Measurements from ENCODE around the gene CPPED1. TPM values are rescaled to one million over a fixed set of nuclear protein-coding genes. Genes with fewer than 3 reads are reported as not detected.
A peak's percentile ranks its signal among the peaks of the same experiment; 100 is the strongest.

The CPPED1 gene
- total RNA-seq (10 to 100 TPM; 67.5 to 84.3 TPM), polyA plus RNA-seq (ENCODE audit: insufficient read depth, low read depth, low replicate concordance) (34.3 TPM)
- long read RNA-seq, donor 1, full-length matches to known transcripts, result 7 of 7 reads
- long read RNA-seq, donor 1, partial matches to known transcripts, result 0 of 7 reads
- long read RNA-seq, donor 1, other reads (novel, unspliced or antisense), result 0 of 7 reads
- long read RNA-seq, donor 2, full-length matches to known transcripts, result 3 of 3 reads
- long read RNA-seq, donor 2, partial matches to known transcripts, result 0 of 3 reads
- long read RNA-seq, donor 2, other reads (novel, unspliced or antisense), result 0 of 3 reads

- Histone ChIP-seq H3K4me1 (peaks cover 32% of the 10 kb centered on the region), H3K27me3 (no peaks in the 10 kb centered on the region), H3K36me3 (ENCODE audit: low read depth, missing control alignments) (no peaks in the 10 kb centered on the region), H3K9me3 (no peaks in the 10 kb centered on the region), H3K27ac (peak within 1 kb of the TSS; percentile 60 to 91), H3K4me3 (peak within 1 kb of the TSS; percentile 55 to 69)
- TF ChIP-seq POLR2A (IDR thresholded peaks at IDR 0.05), result no peak
- TF ChIP-seq CTCF (IDR thresholded peaks at IDR 0.05), result no peak
- DNase-seq, result peak; percentile 95
- WGBS, 2 donors, result 11 to 12% methylated on average over 33 to 54 of the region's 56 CpGs
- intact Hi-C loops (cut with DNase I; ENCODE audit: low total_unique reads), result no loop called here
These were observed at the start of gene CPPED1 for GRCh38 chr16:12803203-12804093. CPPED1 (minus strand) TSS chr16:12803887; CDS start chr16:12803776, 111 bp downstream.

- TF ChIP-seq POLR2A (IDR thresholded peaks at IDR 0.05) (no peak), CTCF (IDR thresholded peaks at IDR 0.05) (no peak)
- H3K4me3 ChIP-seq, result no peak overlapping the region
- no peaks in the 10 kb centered on the region for H3K27me3 ChIP-seq
- DNase-seq, result no peak
- H3K9me3 ChIP-seq, result no peaks in the 10 kb centered on the region
- intact Hi-C loops (cut with DNase I; ENCODE audit: low total_unique reads), result no loop called here
- no peaks in the 10 kb centered on the region for H3K4me1 ChIP-seq
- H3K36me3 ChIP-seq (ENCODE audit: low read depth, missing control alignments), result no peaks in the 10 kb centered on the region
- no peak overlapping the region for H3K27ac ChIP-seq
- WGBS, 2 donors, result 76 to 93% methylated on average over 2 of the region's 2 CpGs
These were observed 46.5 kb upstream of the CPPED1 start for GRCh38 chr16:12850186-12850585.

- Histone ChIP-seq H3K4me1 (no peaks in the 10 kb centered on the region), H3K9me3 (no peaks in the 10 kb centered on the region), H3K36me3 (ENCODE audit: low read depth, missing control alignments) (no peaks in the 10 kb centered on the region), H3K4me3 (no peak overlapping the region), H3K27me3 (no peaks in the 10 kb centered on the region), H3K27ac (no peak overlapping the region)
- no peak for DNase-seq
- 100% methylated on average over 1 of the region's 1 CpG for WGBS, 2 donors
- TF ChIP-seq CTCF (IDR thresholded peaks at IDR 0.05), result no peak
- no peak for TF ChIP-seq POLR2A (IDR thresholded peaks at IDR 0.05)
- intact Hi-C loops (cut with DNase I; ENCODE audit: low total_unique reads), result no loop called here
These were observed 42.9 kb upstream of the CPPED1 start for GRCh38 chr16:12846592-12846991.

GRCh38 chr16:12845282-12845681 is 41.6 kb upstream of the CPPED1 start:
- H3K4me3 ChIP-seq, result no peak overlapping the region
- H3K36me3 ChIP-seq (ENCODE audit: low read depth, missing control alignments), result no peaks in the 10 kb centered on the region
- no peaks in the 10 kb centered on the region for H3K9me3 ChIP-seq
- WGBS, 2 donors, result 88 to 100% methylated on average over 3 of the region's 3 CpGs
- no peaks in the 10 kb centered on the region for H3K27me3 ChIP-seq
- TF ChIP-seq POLR2A (IDR thresholded peaks at IDR 0.05) (no peak), CTCF (IDR thresholded peaks at IDR 0.05) (no peak)
- no peaks in the 10 kb centered on the region for H3K4me1 ChIP-seq
- no peak for DNase-seq
- intact Hi-C loops (cut with DNase I; ENCODE audit: low total_unique reads), result no loop called here
- no peak overlapping the region for H3K27ac ChIP-seq
